LHCN-M2 (cell line): Measurements from ENCODE around the gene NEB. TPM values are rescaled to one million over a fixed set of nuclear protein-coding genes. Genes with fewer than 3 reads are reported as not detected.
"Not testable (repeated sequence)": the region's sequence is repeated elsewhere in the genome, so short reads cannot be mapped to it uniquely, and the experiment has no call there.

Experiments
- DNase-seq: peaks from one replicate; pipeline ENCODE4 v3.0.0-alpha.2; 2012; ENCODE audit warnings: low read depth
- total RNA-seq: library from RNA; depleted of rRNA; stranded (reverse); fragments of >200 nt; gene quantifications from 2 replicates; pipeline ENCODE4 v1.2.3, GENCODE V29; 2014

Gene NEB
- total RNA-seq, 1 experiment from 2014 or later = 2.6 TPM

- no peak for DNase-seq
Observed at GRCh38 chr2:151758744-151759143, 24.5 kb upstream of the NEB start.

GRCh38 chr2:151757861-151758260, 23.6 kb upstream of the NEB start:
- DNase-seq = peak; percentile 20

GRCh38 chr2:151756820-151757219, 22.5 kb upstream of the NEB start:
- DNase-seq = no peak

DNA sequence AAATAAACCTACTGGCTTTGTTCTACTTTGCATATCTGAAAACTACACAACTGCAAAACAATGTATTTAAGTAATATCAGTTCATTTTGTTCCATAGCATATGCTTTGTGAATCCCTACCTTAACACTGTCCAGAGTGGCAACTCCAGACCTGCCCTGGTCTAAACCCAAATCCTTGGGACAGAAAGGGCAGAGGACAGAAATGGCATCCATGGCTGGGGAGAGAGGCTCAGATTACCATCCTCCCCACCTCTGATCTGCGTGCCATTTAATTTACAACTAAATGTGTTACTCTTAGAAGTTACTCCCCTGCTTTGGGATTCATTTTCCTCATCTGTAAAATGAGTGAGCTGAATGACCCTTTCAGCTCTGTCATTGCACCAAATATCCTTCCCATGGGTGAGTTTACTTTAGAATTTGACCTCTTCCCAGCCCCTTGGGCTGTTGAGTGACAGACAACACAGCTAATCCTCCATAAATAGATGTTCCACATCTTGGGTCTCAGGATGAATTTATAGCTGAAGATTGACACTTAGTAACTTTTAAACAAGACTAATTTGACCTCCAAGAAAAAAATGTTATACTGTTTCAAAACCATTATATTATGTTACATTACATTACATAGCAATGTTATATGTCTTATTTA, 20.1 kb upstream of the NEB start:
- DNase-seq = no peak

- DNase-seq = no peak
Observed at GRCh38 chr2:151753540-151753939, 19.3 kb upstream of the NEB start.

- not testable (repeated sequence) for DNase-seq
Observed at GRCh38 chr2:151745261-151745660, 11.0 kb upstream of the NEB start.

DNA sequence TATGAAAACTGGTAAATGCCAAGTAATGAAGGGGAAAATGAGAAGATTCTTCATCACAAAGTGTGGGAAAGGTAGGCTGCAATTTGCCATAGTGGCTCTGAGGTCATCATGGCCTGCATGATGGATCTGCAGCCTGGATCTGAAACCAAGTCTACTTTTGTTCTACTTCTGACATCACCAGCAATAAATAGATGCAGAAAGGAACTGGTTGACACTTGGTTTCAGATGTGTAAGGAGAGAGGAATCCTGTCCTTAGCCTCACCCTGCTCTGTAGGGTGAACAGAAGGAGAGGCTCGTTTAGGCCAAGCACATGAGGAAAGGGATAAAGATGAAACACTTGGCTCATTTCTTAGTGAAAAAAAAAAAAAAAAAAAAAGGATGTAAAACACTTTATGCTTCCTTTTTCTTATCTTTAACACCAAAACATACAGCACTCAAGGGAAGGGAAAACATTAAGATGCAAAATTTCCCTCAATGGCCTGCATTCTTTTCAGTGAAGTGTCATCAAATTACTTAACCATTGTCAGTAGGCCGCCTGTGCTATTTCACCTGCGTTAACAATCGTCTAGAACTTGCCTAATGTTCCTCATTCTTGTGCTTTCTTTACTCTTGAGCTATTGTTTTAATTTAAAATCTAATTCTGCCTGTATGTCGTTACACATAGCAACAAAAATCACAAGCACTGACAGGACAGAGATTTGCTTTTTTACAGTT, 3.9 kb downstream of the NEB start:
- peak; percentile 48 for DNase-seq

GRCh38 chr2:151729837-151730236, 4.4 kb downstream of the NEB start:
- DNase-seq = no peak

DNA sequence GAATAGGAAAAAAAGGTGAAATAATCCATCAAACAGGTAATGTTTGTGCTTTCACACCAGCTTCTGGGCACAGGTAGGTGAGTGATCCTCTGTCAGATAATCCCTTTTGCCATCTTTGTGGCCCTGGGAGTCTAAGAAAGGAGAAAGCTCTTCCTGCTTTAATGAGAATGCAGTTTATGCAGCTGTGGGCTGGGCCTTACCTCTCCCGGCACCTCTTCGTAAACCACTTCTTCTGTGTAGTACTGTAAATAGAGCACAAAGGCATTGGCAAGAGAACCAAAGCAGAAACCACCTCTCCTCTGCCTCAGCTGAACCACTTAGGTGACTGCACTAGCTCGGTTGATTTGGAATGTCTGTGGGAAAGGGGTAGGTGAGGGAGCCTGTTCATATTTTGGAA, 4.9 kb downstream of the NEB start:
- no peak for DNase-seq

DNA sequence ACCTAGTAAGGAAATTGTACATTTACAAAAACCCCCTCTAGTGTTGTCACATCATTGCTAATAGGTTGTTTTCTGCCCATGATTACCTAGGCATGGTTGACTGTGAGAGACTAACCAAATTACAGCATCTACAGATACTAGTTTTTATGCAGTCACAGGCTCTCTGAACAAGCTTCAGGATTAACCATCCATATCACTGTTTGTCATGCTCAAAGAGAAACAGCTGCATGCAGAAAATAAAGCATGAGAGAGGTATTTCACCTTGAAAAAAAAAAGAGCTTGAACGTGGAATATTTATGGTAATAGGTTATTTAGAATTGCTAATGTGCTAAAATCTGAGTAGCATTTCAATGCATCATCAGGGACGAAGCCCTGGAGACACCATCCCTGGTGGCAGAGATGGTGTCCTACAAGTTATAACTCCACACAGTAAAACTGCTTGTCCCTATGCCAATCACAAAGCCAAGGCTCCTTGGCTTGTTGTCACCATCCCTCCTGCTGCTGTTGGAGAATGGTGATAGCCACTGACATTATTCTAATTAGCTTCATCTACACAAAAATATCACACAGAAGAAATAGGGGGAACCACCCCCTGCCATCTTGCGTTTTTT, 5.4 kb downstream of the NEB start:
- DNase-seq = no peak

DNA sequence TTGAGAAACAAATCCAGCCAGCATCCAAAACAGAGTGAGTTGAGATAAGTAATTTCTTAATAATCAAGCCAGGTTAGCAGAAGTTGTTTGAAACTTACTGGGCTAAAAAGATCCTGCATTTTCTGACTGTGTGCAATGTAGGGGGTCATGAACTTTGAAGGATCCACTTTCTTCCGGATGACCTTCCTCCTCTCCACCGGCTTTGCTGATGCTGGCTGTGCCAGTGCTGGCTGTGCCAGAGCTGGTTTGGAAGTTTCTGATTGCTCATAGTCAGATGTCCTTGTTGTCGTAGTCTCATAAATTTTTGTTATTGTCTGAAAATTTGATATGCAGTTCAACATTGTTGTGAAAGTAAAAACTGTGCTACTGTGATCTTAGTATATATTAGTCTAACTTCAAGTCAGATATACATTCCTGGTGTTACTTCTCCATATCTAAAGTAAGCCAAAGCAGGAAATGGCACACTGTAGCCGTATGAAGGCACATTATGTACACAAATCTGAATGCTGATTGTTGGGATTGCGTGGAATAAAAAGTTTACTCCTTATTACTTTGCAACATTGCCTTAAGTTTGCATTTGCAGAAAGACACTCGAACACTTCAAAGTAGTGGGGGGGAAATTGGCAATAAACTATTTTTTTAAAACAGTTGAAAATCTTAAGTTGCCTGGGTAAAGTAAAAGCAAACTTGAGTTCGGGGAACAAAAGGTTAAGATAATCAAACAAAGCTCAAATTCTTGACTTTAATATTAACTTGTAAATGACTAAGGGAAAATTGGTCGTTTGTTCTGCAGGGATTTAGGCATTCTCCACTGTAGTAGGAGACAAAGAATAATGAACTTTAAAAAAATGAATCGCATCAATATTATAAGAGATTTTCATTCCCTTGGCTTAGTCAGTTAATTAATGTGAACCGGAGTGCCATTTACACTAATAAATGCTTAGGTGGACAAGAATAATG, 6.4 kb downstream of the NEB start:
- DNase-seq = no peak

DNA sequence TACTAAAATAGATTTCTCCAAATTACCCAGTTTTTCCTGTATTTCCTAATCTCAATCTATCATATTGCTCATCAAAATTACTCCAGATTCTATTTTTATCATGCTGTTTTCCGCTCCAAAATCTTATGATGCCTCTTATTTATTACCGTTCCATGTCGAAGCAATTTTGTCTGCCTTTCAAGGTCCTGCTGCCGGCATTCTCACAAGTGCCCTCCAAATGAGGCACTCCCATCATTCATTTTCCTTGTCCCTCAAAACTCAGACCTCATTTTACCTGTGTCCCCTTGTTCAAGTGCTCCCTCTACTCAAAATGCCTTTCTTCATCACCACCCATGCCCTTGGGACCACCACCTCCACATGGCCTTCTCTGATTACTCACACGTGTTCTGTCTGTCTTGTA, 13.1 kb downstream of the NEB start:
- DNase-seq = no peak

DNA sequence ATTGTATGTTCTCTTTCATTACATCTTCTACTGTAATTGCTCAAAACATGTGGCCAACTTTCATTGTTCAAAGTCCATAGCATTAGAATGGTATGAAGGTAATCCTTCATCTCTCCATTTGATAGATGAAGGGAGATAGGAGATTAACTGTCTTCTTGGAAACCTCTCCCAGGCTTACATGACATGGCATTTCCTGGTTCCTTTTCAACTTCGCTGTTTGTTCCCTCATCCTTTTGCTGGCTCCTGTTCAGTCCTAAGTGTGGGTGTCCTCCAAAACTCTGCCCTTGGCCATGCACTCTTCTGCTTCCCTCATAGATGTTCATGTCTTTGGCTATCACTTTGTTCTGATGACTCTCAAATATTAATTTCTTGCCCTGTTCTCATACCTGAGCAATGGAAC, 13.8 kb downstream of the NEB start:
- DNase-seq = no peak

DNA sequence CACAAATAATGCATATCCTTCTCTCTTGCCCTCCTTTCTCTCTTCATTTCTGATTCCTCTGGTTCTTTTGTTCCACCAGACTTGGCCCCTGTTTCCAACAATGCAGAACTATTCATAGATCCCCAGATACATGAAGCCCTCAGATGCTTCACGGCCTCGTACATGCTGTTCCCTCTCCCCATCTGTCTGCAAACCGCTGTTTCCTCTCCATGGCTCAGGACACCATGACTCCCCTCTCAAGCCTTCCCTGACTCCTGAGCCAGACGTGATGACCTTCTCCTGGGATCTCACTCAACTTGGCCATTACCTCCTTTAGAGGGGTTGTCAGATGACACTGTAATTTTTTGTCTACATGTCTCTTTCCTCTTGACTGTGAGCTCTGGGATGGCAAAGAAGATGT, 15.5 kb downstream of the NEB start:
- no peak for DNase-seq

GRCh38 chr2:151718247-151718646, 16.0 kb downstream of the NEB start:
- DNase-seq = no peak

GRCh38 chr2:151716721-151717120, 17.6 kb downstream of the NEB start:
- peak; percentile 11 for DNase-seq

GRCh38 chr2:151713291-151713903, 20.9 kb downstream of the NEB start:
- no peak for DNase-seq

DNA sequence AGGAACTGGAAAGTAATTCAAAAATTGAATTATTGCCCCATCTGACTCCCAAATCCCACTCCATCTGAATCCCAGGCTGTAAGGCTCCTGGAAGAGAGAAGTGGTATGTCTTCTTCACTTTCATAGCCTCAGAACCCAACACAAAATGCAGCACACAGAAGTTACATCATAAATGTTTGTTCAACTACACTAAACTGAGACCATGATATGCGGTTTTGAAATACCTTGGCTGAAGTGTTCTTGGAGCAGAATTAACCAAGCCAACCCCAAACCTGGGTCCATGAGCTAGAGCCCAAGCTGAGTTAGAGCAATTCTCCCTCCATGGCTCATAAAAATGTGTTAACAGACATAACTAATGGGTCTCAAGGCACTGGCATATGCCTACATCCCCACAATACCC, 23.3 kb downstream of the NEB start:
- no peak for DNase-seq

DNA sequence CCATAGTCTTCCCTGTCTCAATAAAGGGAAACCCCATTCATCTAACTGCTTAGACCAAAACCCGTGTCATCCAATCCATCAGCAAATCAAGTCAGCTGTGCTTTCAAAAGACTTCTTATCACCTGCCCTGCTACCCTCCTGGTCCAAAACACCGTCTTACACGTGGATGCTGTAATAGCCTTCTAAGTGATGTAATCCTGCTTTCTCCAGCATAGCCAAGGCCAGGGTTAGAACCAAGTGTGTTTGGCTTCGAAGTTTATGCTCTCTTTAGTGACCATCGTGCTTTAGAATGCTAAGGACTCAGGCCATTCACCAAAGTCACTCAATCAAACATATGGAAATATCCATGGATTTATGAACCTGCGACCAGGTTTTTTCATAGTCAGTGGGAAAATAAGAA, 25.5 kb downstream of the NEB start:
- DNase-seq = no peak

GRCh38 chr2:151707857-151708256, 26.4 kb downstream of the NEB start:
- DNase-seq = no peak

- not testable (repeated sequence) for DNase-seq
Observed at GRCh38 chr2:151704480-151704961, 29.8 kb downstream of the NEB start.
